GM21825 (cell line): ENCODE data around the gene GGT7.

Experiments used
- ATAC-seq: cut with Tn5 transposase; IDR thresholded peaks from one replicate; pipeline ENCODE4 v1.9.1; 2021; ENCODE audit warnings: mild to moderate bottlenecking, moderate library complexity; ENCODE audit not compliant: unreplicated experiment

The GGT7 gene

GRCh38 chr20:34797012-34797995 lies 75.4 kb downstream of the GGT7 start:
- no peak for ATAC-seq
